HCT116 (cell line): ENCODE measurements around the gene PROM2.

Experiments
- ATF3 ChIP-seq: IDR thresholded peaks from 2 replicates; pipeline ENCODE4 v1.6.1; 2012
- CTCF ChIP-seq, 3 experiments: fragments of 200-600 bp in 1 of 3; sonication (generic) in 1 of 3; IDR thresholded peaks in 2 of 3; conservative IDR thresholded peaks in 1 of 3; 2 replicates each; pipeline ENCODE4 v1.5.1; 2012 to 2017; ENCODE audit warnings: low read depth in 2 of 3, low read length in 2 of 3, antibody characterized with exemption in 1 of 3, borderline replicate concordance in 1 of 3, control low read depth in 1 of 3, mild to moderate bottlenecking in 1 of 3, mixed read lengths in 1 of 3, mixed run types in 1 of 3, moderate library complexity in 1 of 3; ENCODE audit not compliant: insufficient read depth in 1 of 3
- EZH2phosphoT487 ChIP-seq: fragments of 200-600 bp; IDR thresholded peaks from 2 replicates; pipeline ENCODE4 v1.6.1; 2018; ENCODE audit warnings: antibody characterized with exemption, borderline replicate concordance
- POLR2A ChIP-seq: IDR thresholded peaks from 2 replicates; pipeline ENCODE4 v1.7.0; 2011; ENCODE audit warnings: borderline replicate concordance; ENCODE audit not compliant: insufficient read depth, insufficient read length; ENCODE audit errors: extremely low read depth
- REST ChIP-seq: IDR thresholded peaks from 2 replicates; pipeline ENCODE4 v1.6.1; 2012; ENCODE audit warnings: low read depth
- SIN3A ChIP-seq: IDR thresholded peaks from 2 replicates; pipeline ENCODE4 v1.6.1; 2012; ENCODE audit warnings: low read depth
- SP1 ChIP-seq: IDR thresholded peaks from 2 replicates; pipeline ENCODE4 v1.6.1; 2012; ENCODE audit warnings: low read depth
- TCF7L2 ChIP-seq: IDR thresholded peaks from 2 replicates; pipeline ENCODE4 v1.7.0; 2011; ENCODE audit warnings: borderline replicate concordance, inconsistent platforms; ENCODE audit not compliant: insufficient read depth, insufficient read length; ENCODE audit errors: extremely low read depth
- YY1 ChIP-seq: IDR thresholded peaks from 2 replicates; pipeline ENCODE4 v1.6.1; 2011; ENCODE audit warnings: low read length, low read depth, moderate library complexity, mild to moderate bottlenecking; ENCODE audit not compliant: insufficient replicate concordance; ENCODE audit errors: extremely low read depth
- ZBTB33 ChIP-seq: IDR thresholded peaks from 2 replicates; pipeline ENCODE4 v1.6.1; 2011; ENCODE audit warnings: mild to moderate bottlenecking, low read length, moderate library complexity; ENCODE audit not compliant: insufficient replicate concordance; ENCODE audit errors: extremely low read depth
- ZNF274 ChIP-seq: fragments of 200-500 bp; sonication (Bioruptor generic); IDR thresholded peaks from 2 replicates; pipeline ENCODE4 v1.6.1; 2014; ENCODE audit warnings: mild to moderate bottlenecking, low read depth, low read length, inconsistent platforms

GRCh38 chr2:95278637-95279225, 4.5 kb downstream of the PROM2 start:
- no peak for TF ChIP-seq SP1
- TF ChIP-seq ZBTB33: no peak
- TF ChIP-seq CTCF (IDR thresholded peaks at IDR 0.05 in 2 of 3, conservative IDR thresholded peaks at IDR 0.05 in 1 of 3; ENCODE audit: borderline replicate concordance in 1 of 3, insufficient read depth in 1 of 3, low read depth in 2 of 3, low read length in 2 of 3): no peak
- no peak for TF ChIP-seq POLR2A
- TF ChIP-seq TCF7L2: no peak
- TF ChIP-seq EZH2phosphoT487: no peak
- no peak for TF ChIP-seq ATF3
- TF ChIP-seq SIN3A: no peak
- no peak for TF ChIP-seq YY1
- TF ChIP-seq ZNF274: no peak
- no peak for TF ChIP-seq REST
